Endometrial microvascular endothelial cells (primary cell): ENCODE results near the gene PTPRN2. TPM values are rescaled to one million over a fixed set of nuclear protein-coding genes. Genes with fewer than 3 reads are reported as not detected.

Experiments
- in situ Hi-C: cut with HindIII; loops from 2 replicates; pipeline ENCODE4 v1.10.0; 2017; ENCODE audit warnings: low sequenced_read_pairs, low pct_unique_long_range_greater_than_20kb; ENCODE audit errors: inconsistent ontology term
- total RNA-seq: library from RNA; depleted of rRNA; stranded (reverse); fragments of >200 nt; gene quantifications from one replicate; pipeline ENCODE4 v1.2.3, GENCODE V29; 2015; ENCODE audit errors: inconsistent ontology term

Gene PTPRN2
- total RNA-seq, 1 donor from 2014 or later = 13.3 TPM

GRCh38 chr7:157770716-157771320, 816.8 kb downstream of the PTPRN2 start:
- in situ Hi-C loops = no loop called here

- in situ Hi-C loops = no loop called here
These were observed 818.0 kb downstream of the PTPRN2 start for GRCh38 chr7:157769526-157770215.

GRCh38 chr7:157769086-157769485, 818.5 kb downstream of the PTPRN2 start:
- in situ Hi-C loops = no loop called here

GRCh38 chr7:157768198-157768597, 819.4 kb downstream of the PTPRN2 start:
- in situ Hi-C loops = no loop called here

- in situ Hi-C loops = no loop called here
These were observed 820.0 kb downstream of the PTPRN2 start for GRCh38 chr7:157767506-157768197.

- in situ Hi-C loops = no loop called here
These were observed 821.5 kb downstream of the PTPRN2 start for GRCh38 chr7:157766098-157766497.

GRCh38 chr7:157764946-157765537, 822.6 kb downstream of the PTPRN2 start:
- in situ Hi-C loops = no loop called here

- in situ Hi-C loops = no loop called here
These were observed 823.4 kb downstream of the PTPRN2 start for GRCh38 chr7:157764193-157764592.

- in situ Hi-C loops = no loop called here
These were observed 824.2 kb downstream of the PTPRN2 start for GRCh38 chr7:157763279-157764000.

GRCh38 chr7:157762824-157763223, 824.8 kb downstream of the PTPRN2 start:
- in situ Hi-C loops = no loop called here

- in situ Hi-C loops = no loop called here
These were observed 827.5 kb downstream of the PTPRN2 start for GRCh38 chr7:157760004-157760730.

- in situ Hi-C loops = no loop called here
These were observed 828.3 kb downstream of the PTPRN2 start for GRCh38 chr7:157759246-157759805.

GRCh38 chr7:157758468-157759245, 829.0 kb downstream of the PTPRN2 start:
- in situ Hi-C loops = no loop called here

GRCh38 chr7:157757776-157758467, 829.7 kb downstream of the PTPRN2 start:
- in situ Hi-C loops = no loop called here

- in situ Hi-C loops = no loop called here
These were observed 830.4 kb downstream of the PTPRN2 start for GRCh38 chr7:157757211-157757610.

GRCh38 chr7:157755741-157756140, 831.9 kb downstream of the PTPRN2 start:
- in situ Hi-C loops = no loop called here

GRCh38 chr7:157754416-157754790, 833.2 kb downstream of the PTPRN2 start:
- in situ Hi-C loops = no loop called here
